ENCODE data around the gene TMEM212.

The TMEM212 gene

GRCh38 chr3:171908731-171909130 is 65.6 kb downstream of the TMEM212 start:
- H3K9me3 ChIP-seq (ENCODE audit: control insufficient read depth, low read length), result peaks cover 11% of the 10 kb centered on the region
- no peaks in the 10 kb centered on the region for H3K36me3 ChIP-seq (ENCODE audit: control insufficient read depth, insufficient read depth, low read length)
- no CpG with 5 or more reads among the region's 2 CpGs for whole genome bisulfite sequencing, 2 experiments (ENCODE audit: insufficient coverage in 2 of 2)
- H3K27ac ChIP-seq (ENCODE audit: low read depth, low read length, severe bottlenecking), result no peak overlapping the region
- H3K4me3 ChIP-seq (ENCODE audit: extremely low read depth, insufficient read depth, low read length, poor library complexity, severe bottlenecking), result no peak overlapping the region
- H3K4me1 ChIP-seq (ENCODE audit: control insufficient read depth, insufficient read depth, low read length, poor library complexity, severe bottlenecking), result no peaks in the 10 kb centered on the region
